Activated T-cell treated with anti-CD3 and anti-CD28 coated beads, Interleukin-2, amount 50 U/mL, for 48 hours (primary cell): ENCODE results near the gene MGMT.

Source experiments
- DNase-seq, 2 experiments: peaks; one replicate each; pipeline ENCODE4 v3.0.0-alpha.2; 2020

Gene MGMT

GRCh38 chr10:129628823-129629222 lies 161.8 kb downstream of the MGMT start:
- DNase-seq: no peak

- no peak for DNase-seq
Observed at GRCh38 chr10:129629911-129630310, 162.9 kb downstream of the MGMT start.

- DNase-seq: no peak
Observed at GRCh38 chr10:129631006-129631405, 164.0 kb downstream of the MGMT start.

- DNase-seq: no peak
Observed at GRCh38 chr10:129631870-129632623, 165.0 kb downstream of the MGMT start.

- no peak for DNase-seq
Observed at GRCh38 chr10:129637010-129637409, 170.0 kb downstream of the MGMT start.

GRCh38 chr10:129637846-129638245 lies 170.8 kb downstream of the MGMT start:
- DNase-seq: no peak

- DNase-seq: no peak
Observed at GRCh38 chr10:129641351-129641750, 174.3 kb downstream of the MGMT start.

GRCh38 chr10:129641982-129642381 lies 174.9 kb downstream of the MGMT start:
- DNase-seq: no peak

- DNase-seq: no peak
Observed at GRCh38 chr10:129642427-129642826, 175.4 kb downstream of the MGMT start.

- DNase-seq: no peak
Observed at GRCh38 chr10:129643266-129643665, 176.2 kb downstream of the MGMT start.

- no peak for DNase-seq
Observed at GRCh38 chr10:129645487-129645886, 178.4 kb downstream of the MGMT start.

- DNase-seq: no peak
Observed at GRCh38 chr10:129646973-129647372, 179.9 kb downstream of the MGMT start.

GRCh38 chr10:129647590-129647989 lies 180.5 kb downstream of the MGMT start:
- no peak for DNase-seq

GRCh38 chr10:129648856-129649255 lies 181.8 kb downstream of the MGMT start:
- DNase-seq: no peak

- DNase-seq: no peak
Observed at GRCh38 chr10:129652021-129652420, 185.0 kb downstream of the MGMT start.

GRCh38 chr10:129652521-129653201 lies 185.6 kb downstream of the MGMT start:
- no peak for DNase-seq

GRCh38 chr10:129653428-129653827 lies 186.4 kb downstream of the MGMT start:
- no peak for DNase-seq

- DNase-seq: no peak
Observed at GRCh38 chr10:129653861-129654260, 186.8 kb downstream of the MGMT start.

GRCh38 chr10:129654461-129654860 lies 187.4 kb downstream of the MGMT start:
- no peak for DNase-seq

GRCh38 chr10:129655007-129655678 lies 188.1 kb downstream of the MGMT start:
- DNase-seq: no peak

GRCh38 chr10:129655679-129656031 lies 188.6 kb downstream of the MGMT start:
- DNase-seq: no peak

GRCh38 chr10:129656642-129657041 lies 189.6 kb downstream of the MGMT start:
- no peak for DNase-seq

GRCh38 chr10:129657297-129658017 lies 190.4 kb downstream of the MGMT start:
- DNase-seq: no peak
